ENCODE data around the gene NFAM1.

The NFAM1 gene

GRCh38 chr22:42432020-42432596 lies at the start of gene NFAM1:
TSS of gene NFAM1 (minus strand) at chr22:42432403. CDS start at chr22:42432357, 46 bp downstream.
- peak; percentile 43 for DNase-seq

- DNase-seq, result no peak
These were observed 42.9 kb upstream of the NFAM1 start for GRCh38 chr22:42475122-42475521.

DNA sequence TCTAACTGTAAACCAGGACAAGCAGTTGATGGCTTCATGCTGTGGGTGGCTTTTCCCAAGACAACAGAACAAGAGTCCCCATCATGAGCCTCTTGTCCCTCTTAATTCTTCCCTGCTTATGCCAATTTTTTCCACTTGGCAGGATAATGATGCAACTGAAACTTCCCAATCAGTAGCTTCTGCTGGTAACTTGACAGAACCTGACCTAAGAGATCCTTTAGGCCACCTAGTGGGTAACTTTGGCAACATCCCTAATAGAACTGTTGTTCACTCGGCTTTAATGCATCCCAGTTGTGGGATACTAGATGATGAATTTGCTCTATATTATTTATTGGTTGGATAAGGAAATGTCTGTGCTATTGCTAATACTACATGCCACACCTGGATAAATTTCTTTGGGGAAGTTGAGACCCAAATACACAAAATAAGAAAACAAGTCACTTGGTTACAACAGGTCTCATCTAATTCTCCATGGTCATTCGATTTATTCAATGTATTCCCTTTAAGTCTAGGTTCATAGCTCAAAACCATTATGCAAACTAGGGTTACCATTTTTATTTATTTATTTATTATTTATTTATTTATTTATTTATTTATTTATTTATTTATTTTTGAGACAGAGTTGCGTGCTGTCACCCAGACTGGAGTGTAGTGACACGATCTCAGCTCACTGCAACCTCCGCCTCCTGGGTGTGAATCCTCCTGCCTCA lies 41.4 kb upstream of the NFAM1 start:
- peak; percentile 33 for DNase-seq

DNA sequence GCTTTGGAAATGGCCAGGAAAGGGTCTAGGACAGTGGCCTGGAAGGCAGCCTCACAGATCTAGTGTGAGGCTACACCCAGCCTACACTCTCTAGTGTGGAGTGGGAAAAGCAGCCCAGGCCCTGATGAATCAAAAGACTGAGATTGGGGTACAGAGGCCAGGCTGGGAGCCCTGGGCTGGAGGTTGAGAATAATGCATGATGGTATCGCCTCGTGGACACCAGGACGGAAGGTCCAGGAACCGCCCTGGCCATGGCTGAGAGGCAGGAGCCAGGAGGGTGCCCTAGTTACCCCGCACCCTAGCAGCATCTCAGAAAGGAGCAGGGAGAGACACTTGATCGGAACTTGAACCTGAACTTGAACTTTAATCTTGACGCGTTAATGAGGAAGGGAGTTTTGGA lies 40.5 kb upstream of the NFAM1 start:
- DNase-seq, result no peak

DNA sequence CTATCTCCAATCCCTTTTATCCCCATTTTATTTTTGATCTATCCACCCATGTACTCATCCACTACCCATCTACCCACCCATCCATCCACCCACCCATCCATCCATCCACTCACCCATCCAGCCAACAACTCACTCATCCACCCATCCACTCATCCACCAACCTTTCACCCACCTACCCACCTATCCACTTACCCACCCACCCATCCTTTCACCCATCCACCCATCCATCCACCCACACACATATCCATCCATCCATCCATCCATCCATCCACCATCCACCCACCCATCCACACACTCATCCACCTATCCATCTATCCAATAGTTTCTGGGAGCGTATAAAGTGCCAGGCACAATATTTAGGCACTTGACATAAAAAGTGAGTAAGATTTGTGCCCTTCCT lies 39.2 kb upstream of the NFAM1 start:
- no peak for DNase-seq

DNA sequence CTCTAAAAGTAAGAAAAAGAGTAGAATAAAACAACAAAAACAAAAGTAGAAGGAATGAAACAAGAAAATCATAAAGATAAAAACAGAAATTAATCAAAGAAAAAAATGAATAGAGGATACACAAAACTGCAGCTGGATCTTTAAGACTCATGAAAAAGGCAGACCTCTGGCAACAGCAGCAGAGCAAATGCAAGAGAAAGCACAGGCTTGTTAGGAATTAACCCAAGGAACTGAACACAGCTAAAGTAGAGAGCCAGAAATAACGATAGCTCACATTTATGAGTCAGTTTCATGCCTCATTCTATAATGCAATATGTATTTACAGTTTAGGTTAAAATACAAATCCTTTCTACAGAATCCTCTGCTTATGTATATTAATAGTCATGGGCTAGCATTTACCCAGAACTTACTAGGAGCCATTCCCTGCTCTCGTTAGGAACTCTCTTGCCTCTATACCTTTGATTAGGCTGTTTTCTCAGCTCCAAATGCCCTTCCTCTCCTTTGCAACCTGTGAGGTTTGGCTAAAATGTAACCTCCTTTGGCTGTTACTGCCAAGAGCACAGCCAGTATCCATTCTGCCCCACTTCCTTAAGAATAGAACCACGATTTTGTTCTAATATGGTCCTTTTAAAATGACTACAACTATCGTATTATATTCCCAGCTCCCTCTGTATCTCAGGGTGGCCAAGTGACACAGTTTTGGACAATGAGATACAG lies 38.3 kb upstream of the NFAM1 start:
- DNase-seq, result no peak

DNA sequence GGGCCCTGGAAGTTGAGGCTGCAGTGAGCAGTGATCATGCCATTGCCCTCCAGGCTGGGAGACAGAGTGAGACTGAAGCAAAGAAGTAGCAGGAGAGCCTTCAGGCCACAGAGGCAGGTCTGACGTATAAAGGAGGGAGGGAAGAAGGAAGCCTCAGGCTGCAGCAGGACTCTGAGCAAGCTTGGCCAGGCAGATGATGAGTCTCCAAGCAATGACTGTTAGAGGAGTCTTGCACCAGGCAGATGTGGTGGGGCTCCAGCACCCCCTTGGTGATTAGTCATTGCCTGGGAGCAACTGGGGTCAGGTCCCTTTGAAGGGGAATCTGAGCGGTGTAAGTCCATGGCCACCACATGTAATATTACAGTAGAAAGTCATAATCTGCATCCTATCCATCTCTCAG lies 36.6 kb upstream of the NFAM1 start:
- no peak for DNase-seq

GRCh38 chr22:42462016-42462415 lies 29.8 kb upstream of the NFAM1 start:
- no peak for DNase-seq

- no peak for DNase-seq
These were observed 29.3 kb upstream of the NFAM1 start for GRCh38 chr22:42461511-42461910.

GRCh38 chr22:42459287-42460063 lies 27.3 kb upstream of the NFAM1 start:
- no peak for DNase-seq

- no peak for DNase-seq
These were observed 20.7 kb upstream of the NFAM1 start for GRCh38 chr22:42452916-42453315.

- DNase-seq, result no peak
These were observed 20.3 kb upstream of the NFAM1 start for GRCh38 chr22:42452456-42452855.

GRCh38 chr22:42451499-42452145 lies 19.4 kb upstream of the NFAM1 start:
- DNase-seq, result no peak

- DNase-seq, result no peak
These were observed 18.7 kb upstream of the NFAM1 start for GRCh38 chr22:42450862-42451261.

GRCh38 chr22:42446151-42446550 lies 13.9 kb upstream of the NFAM1 start:
- DNase-seq, result no peak

DNA sequence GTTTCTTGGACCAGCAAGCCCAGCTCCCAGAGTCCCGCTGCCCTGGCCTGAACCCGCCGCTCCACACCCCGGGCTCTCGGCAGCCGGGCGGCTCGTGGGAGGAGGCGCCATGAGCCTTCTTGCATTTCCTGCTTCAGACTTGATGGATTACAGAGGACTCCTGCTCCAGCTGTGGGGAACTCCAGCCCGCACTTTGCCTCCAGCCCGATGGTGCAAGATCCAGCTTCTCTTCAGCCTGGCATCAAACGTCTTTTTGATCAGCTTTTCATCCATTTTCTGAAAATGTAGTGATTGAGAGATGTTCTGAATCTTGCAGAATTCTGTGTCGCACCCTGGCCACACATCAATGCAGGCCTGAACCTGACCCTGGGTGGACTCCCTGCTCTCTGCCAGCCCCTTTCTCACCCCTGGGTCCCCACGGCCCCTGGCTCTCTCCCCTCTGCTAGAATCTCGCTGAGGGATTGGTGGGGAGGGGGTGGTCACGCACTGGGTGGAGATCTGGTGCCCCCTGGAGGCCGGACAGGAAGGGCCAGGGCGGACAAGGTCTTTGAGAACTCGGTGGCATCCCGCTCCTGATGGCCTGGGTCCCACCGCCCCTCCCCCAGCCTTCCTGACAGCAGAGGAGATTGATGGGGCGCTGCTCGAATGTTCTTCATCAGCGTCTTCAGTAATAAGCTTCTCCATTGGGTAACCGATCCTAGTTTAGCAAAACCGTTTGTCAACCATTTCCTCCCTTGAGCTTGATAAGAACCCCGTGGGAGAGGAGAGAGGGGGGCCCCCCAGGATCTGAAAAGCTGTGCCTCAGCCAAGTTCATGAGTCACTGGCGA lies 12.1 kb upstream of the NFAM1 start:
- DNase-seq, result peak; percentile 38

- no peak for DNase-seq
These were observed 11.3 kb upstream of the NFAM1 start for GRCh38 chr22:42443240-42444076.

GRCh38 chr22:42442748-42443147 lies 10.5 kb upstream of the NFAM1 start:
- DNase-seq, result no peak

- DNase-seq, result no peak
These were observed 8.5 kb upstream of the NFAM1 start for GRCh38 chr22:42440728-42441127.

DNA sequence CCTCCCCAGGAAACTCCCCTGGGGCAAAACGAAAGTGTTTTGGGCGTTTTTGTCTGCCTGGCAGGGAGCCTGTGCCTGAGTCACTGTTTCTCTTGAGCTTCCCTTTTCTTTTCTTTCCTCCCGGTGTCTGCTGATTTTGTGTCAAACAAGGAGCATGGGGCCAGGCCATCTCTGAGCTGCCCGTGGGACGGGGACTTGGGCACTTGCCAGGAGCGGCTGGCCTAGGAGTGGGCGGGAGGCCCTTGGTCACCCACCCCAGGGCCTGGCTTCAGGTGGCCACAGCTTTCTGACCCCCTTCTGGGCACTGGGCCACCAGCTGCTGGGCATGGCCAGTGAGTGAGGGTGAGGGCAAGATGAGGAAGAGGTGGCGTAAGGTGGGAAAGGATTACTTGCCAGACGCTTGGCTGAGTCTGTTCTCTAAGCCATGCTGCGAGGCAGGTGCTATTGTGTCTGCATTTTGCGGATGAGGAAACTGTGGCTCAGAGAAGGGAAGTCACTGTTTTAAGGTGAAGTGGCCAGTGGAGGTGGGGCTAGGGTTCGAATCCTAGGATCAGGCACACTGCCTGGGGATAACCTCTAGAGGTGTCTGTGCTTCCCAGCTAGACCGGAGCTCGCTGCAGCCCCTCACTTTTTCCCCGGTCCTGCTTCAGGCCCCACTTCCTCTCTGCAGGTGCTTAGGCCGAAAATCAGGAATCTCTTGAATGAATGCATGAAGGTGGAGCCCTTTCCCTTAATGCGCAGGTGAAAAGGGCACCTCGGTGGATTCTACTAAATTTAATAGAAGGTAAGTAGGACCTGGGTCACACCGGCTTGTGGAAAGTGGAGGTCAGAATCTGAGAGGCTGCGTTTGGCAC lies 7.8 kb upstream of the NFAM1 start:
- DNase-seq, result no peak
